HT1080 (cell line): ENCODE measurements around the gene PKP2. TPM values are rescaled to one million over a fixed set of nuclear protein-coding genes. Genes with fewer than 3 reads are reported as not detected.
"Not testable (repeated sequence)": the region's sequence is repeated elsewhere in the genome, so short reads cannot be mapped to it uniquely, and the experiment has no call there.

Experiments used
- DNase-seq: peaks from one replicate; pipeline ENCODE4 v3.0.0-alpha.2; 2015; ENCODE audit warnings: low read depth
- total RNA-seq: library from RNA; depleted of rRNA; stranded (reverse); fragments of >200 nt; shearing (Covaris generic); gene quantifications from 2 replicates; pipeline ENCODE4 v1.2.3, GENCODE V29; 2014

Gene PKP2
- total RNA-seq, 1 experiment from 2014 or later, result 3.4 TPM

- DNase-seq, result no peak
Observed at GRCh38 chr12:32897281-32897610, 669 bp upstream of the PKP2 start.

GRCh38 chr12:32895688-32896431, 717 bp downstream of the PKP2 start:
- DNase-seq, result no peak

GRCh38 chr12:32894566-32894965, 2.0 kb downstream of the PKP2 start:
- no peak for DNase-seq

GRCh38 chr12:32893458-32893857, 3.1 kb downstream of the PKP2 start:
- no peak for DNase-seq

- DNase-seq, result no peak
Observed at GRCh38 chr12:32893043-32893442, 3.5 kb downstream of the PKP2 start.

GRCh38 chr12:32892369-32892768, 4.2 kb downstream of the PKP2 start:
- not testable (repeated sequence) for DNase-seq

- DNase-seq, result peak; percentile 73
Observed at GRCh38 chr12:32891956-32892355, 4.6 kb downstream of the PKP2 start.

- no peak for DNase-seq
Observed at GRCh38 chr12:32891526-32891925, 5.1 kb downstream of the PKP2 start.

GRCh38 chr12:32889011-32889760, 7.4 kb downstream of the PKP2 start:
- no peak for DNase-seq

- DNase-seq, result no peak
Observed at GRCh38 chr12:32887058-32887457, 9.5 kb downstream of the PKP2 start.

GRCh38 chr12:32885831-32886230, 10.7 kb downstream of the PKP2 start:
- DNase-seq, result no peak

- no peak for DNase-seq
Observed at GRCh38 chr12:32884962-32885361, 11.6 kb downstream of the PKP2 start.

- DNase-seq, result no peak
Observed at GRCh38 chr12:32881702-32882101, 14.9 kb downstream of the PKP2 start.

GRCh38 chr12:32881107-32881506, 15.5 kb downstream of the PKP2 start:
- no peak for DNase-seq

- not testable (repeated sequence) for DNase-seq
Observed at GRCh38 chr12:32879066-32879465, 17.5 kb downstream of the PKP2 start.

- DNase-seq, result no peak
Observed at GRCh38 chr12:32877601-32878459, 18.7 kb downstream of the PKP2 start.

GRCh38 chr12:32876004-32876403, 20.6 kb downstream of the PKP2 start:
- DNase-seq, result no peak

- no peak for DNase-seq
Observed at GRCh38 chr12:32874975-32875374, 21.6 kb downstream of the PKP2 start.

- DNase-seq, result no peak
Observed at GRCh38 chr12:32874078-32874477, 22.5 kb downstream of the PKP2 start.

GRCh38 chr12:32872416-32872815, 24.2 kb downstream of the PKP2 start:
- not testable (repeated sequence) for DNase-seq

GRCh38 chr12:32870716-32871115, 25.9 kb downstream of the PKP2 start:
- peak; percentile 34 for DNase-seq

- DNase-seq, result no peak
Observed at GRCh38 chr12:32868885-32869284, 27.7 kb downstream of the PKP2 start.
